CMK (cell line): ENCODE measurements around the gene SEBOX.

Experiments
- DNase-seq: peaks from one replicate; pipeline ENCODE4 v3.0.0-alpha.2; 2010; ENCODE audit warnings: low read depth

The SEBOX gene

DNA sequence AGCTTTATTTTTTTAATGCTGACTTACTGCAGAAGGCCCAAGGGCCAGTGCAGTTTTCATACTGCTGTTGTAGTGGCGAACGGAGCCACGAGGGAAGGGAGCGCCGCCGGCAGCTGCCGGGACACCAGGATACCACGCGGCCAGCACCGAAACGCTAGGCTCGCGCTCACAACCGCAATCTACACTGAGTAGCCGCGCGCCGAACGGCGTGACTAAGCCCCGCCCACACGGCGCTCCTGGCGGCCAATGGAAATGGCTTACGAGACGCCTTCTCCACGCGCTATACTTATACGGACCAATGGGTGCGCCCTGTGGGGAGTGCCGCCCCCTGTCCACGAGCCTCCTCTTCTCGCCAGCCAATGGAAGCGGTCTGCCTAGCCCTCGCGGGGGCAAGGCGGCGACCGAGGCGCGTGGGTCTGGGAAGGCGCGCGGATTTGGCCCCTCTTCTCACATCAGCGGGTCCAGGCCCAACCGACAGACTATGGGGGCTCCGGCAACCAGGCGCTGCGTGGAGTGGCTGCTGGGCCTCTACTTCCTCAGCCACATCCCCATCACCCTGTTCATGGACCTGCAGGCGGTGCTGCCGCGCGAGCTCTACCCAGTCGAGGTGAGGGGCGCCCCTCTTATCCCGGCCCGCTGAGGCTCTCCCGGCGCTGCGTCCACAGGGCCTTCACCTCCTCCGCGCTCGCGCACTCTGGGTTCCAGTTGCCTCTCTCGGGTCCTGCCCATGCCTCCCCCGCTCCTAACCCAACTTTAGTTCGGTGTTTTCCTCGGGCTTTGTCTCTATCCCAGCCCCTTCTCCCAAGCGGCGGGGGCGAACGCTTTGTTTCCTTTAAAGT, 46.0 kb downstream of the SEBOX start, which contains the start of gene TMEM97:
TMEM97 (plus strand) TSS at position 442 of the 839 bp plus-strand sequence; CDS start at position 482, 40 bp downstream.
- DNase-seq, result peak; percentile 96

DNA sequence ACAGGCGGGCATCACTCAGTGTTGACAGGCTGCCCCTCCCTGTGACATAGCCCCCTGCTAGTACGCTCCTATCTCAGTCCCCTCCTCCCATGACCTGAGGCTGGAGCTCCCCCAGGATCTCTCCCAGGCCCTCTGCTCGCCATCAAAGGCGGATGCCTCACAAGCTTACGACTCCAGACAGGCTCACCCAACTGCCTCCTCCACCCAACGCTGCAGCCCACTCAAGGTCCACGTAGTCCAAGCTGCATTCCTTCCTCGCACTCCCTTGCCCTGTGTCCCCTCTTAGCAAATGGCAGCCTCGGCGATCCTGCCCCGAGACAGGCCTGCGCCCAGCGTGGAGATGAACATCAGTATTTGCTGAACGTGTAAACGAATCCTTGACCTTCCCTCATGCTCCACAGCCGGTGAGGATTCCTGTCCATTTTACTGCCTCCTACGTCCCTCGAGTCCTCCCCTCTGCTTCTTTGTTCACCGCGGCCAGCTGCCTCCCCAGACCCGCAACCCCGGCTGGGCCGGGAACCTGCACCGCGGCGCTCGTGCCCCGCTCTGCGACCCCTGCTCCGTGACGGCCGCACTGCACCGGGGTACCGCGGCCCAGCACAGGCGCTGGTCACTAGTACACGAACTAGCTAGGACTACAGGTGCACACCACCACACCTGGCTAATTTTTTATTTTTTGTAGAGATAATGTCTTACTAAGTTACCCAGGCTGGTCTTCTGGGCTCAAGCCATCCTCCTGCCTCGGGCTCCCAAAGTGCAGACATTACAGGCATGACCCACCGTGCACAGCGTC, 46.8 kb downstream of the SEBOX start:
- no peak for DNase-seq

DNA sequence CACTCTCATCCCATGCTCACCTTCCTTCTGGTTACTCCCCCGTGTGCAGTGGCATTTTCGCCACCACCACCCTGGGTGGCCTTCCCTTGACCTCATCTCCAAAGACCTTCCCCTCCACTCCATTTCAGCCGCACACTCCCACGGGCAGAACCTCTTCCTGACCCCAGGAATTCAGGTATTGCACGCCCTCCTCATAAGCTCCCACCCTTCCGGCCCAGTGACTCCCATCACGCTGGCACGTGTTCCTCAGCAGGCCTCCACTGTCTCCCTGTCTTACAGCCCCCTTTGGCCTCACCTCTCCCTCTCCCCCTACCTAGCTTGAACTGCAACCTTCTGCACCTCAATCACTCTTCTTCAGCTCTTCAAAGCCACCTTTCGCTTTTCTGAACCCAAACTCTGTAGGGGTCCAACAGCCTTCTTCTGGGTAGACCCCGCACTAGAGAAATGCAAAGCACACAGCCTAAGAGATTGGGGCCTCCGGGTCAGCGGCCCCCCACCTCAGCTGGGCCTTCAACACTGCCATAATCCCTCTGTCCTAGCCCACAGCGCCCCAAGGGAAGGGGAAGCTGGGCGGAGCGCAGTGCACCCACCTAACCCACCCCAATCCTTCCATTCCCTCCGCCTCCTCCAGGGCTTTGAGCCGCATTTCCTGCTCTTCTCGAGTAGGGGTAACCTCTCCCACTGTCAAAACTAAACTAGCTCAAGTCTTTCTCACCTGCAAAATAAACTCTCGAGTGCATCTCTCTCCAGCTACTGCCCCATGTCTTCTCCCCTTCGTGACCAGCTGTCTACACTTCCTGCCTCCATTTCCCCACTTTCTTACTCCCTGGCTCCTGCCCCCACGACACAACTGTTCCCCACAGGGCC, 47.7 kb downstream of the SEBOX start:
- DNase-seq, result no peak

DNA sequence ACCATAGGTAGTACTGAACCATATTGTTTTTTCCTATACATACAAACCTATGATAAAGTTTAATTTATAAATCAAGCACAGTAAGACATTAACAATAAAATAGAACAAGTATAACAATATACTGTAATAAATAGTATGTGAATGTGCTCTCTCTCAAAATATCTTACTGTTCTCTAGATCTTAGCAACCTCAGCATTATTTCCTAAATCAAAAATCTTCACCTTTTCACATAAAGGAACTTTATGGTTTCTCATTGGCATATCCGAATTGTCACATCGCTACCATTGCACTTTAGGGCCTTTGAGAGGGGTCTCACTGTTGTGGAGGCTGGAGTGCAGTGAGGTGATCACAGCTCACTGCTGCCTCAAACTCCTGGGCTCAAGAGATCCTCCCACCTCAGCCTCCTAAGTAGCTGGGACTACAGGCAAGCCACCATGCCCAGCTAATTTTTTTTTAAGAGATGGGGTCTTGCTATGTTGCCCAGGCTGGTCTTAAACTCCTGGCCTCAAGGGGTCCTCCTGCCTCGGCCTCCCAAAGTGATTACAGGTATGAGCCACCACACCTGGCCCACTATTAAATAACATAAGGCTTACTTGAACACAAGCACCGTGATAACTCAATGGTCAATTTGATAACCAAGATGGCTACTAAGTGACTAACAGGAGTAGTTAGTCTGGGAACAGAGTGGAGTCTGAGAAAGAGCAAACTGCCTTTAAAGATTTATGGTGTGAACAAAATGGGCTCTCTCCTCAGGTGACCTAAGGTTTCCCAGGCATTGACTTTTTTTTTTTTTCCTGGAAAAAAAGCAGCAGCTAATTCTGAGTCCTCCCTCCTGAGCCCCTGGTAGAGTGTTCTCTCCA, 48.9 kb downstream of the SEBOX start:
- no peak for DNase-seq

DNA sequence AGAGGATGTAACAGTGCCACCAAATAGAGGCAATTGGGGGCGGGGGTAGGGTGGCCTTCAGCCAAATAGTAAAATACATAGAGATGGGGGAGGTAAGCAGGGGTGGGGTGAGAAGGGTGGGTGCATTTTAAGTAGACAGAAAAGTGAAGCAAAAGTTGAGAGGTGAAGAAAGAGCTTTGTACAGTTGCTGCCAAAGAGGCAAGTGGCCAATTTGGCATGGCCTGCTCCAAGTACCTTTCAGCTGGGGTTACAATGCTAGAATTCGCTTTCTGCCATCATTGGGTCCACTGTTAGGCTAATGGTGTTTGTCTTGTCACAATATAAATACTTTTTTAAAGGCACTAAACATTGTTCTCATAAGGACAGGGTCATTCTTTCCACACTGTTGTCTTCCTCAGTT, 51.2 kb downstream of the SEBOX start:
- no peak for DNase-seq
